Mesothelial cell of epicardium (in vitro differentiated cells): ENCODE measurements around the gene PIKFYVE. TPM values are rescaled to one million over a fixed set of nuclear protein-coding genes. Genes with fewer than 3 reads are reported as not detected.

ENCODE experiments used
- DNase-seq, 2 experiments: peaks; one replicate each; pipeline ENCODE4 v3.0.0; 2021; ENCODE audit warnings: low spot score in 2 of 2; ENCODE audit not compliant: unreplicated experiment in 2 of 2
- H3K27ac Mint-ChIP-seq: 2 replicates; pipeline ENCODE4 v1.8.0; 2021; ENCODE audit warnings: mixed read lengths
- H3K27me3 Mint-ChIP-seq: 2 replicates; pipeline ENCODE4 v1.8.0; 2021; ENCODE audit warnings: low read depth, mixed read lengths
- H3K36me3 Mint-ChIP-seq: 2 replicates; pipeline ENCODE4 v1.8.0; 2021; ENCODE audit warnings: mixed read lengths
- H3K4me1 Mint-ChIP-seq: 2 replicates; pipeline ENCODE4 v1.8.0; 2021; ENCODE audit warnings: mixed read lengths
- H3K4me3 Mint-ChIP-seq: 2 replicates; pipeline ENCODE4 v1.8.0; 2021; ENCODE audit warnings: mild to moderate bottlenecking, moderate library complexity, mixed read lengths
- H3K9me3 Mint-ChIP-seq: 2 replicates; pipeline ENCODE4 v1.8.0; 2021; ENCODE audit warnings: mixed read lengths
- total RNA-seq: library from RNA; stranded (reverse); gene quantifications from 3 replicates; pipeline ENCODE4 v1.2.1, GENCODE V29; 2021
- TF ChIP-seq, protein P1 (sequence below): fragments of 200-600 bp; sonication (generic); IDR thresholded peaks from one replicate; pipeline ENCODE4 v1.5.0; 2021; ENCODE audit warnings: antibody characterized with exemption; ENCODE audit not compliant: unreplicated experiment

Gene PIKFYVE
- total RNA-seq, 1 donor from 2014 or later, result 46.7 TPM

DNA sequence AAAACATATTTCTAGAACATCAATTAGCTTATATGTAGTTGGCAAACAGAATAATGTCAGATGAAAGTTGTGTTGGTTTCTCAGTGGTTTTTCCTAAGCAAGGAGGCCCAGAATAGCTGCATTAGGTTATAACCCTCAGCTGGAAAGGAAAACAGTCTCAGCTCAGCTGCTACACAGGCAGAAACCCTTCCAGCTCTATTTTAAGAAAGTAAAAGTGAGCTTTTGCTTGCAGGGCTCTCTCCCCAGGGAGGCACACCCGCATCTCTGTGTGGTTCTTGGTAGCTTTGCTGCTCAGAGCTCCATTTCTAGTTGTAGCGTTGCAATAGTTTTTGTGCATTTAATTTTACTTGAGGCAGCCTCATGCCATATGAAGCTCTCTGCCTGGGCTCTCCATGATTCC, 54.6 kb downstream of the PIKFYVE start:
- H3K27me3 Mint-ChIP-seq, result no peaks in the 10 kb centered on the region
- H3K36me3 Mint-ChIP-seq, result peaks cover 40% of the 10 kb centered on the region
- TF ChIP-seq, protein P1, sequence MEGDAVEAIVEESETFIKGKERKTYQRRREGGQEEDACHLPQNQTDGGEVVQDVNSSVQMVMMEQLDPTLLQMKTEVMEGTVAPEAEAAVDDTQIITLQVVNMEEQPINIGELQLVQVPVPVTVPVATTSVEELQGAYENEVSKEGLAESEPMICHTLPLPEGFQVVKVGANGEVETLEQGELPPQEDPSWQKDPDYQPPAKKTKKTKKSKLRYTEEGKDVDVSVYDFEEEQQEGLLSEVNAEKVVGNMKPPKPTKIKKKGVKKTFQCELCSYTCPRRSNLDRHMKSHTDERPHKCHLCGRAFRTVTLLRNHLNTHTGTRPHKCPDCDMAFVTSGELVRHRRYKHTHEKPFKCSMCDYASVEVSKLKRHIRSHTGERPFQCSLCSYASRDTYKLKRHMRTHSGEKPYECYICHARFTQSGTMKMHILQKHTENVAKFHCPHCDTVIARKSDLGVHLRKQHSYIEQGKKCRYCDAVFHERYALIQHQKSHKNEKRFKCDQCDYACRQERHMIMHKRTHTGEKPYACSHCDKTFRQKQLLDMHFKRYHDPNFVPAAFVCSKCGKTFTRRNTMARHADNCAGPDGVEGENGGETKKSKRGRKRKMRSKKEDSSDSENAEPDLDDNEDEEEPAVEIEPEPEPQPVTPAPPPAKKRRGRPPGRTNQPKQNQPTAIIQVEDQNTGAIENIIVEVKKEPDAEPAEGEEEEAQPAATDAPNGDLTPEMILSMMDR, result no peak
- peaks cover 3% of the 10 kb centered on the region for H3K4me1 Mint-ChIP-seq
- no peak overlapping the region for H3K4me3 Mint-ChIP-seq
- DNase-seq, result no peak
- H3K27ac Mint-ChIP-seq, result no peak overlapping the region
- no peaks in the 10 kb centered on the region for H3K9me3 Mint-ChIP-seq

DNA sequence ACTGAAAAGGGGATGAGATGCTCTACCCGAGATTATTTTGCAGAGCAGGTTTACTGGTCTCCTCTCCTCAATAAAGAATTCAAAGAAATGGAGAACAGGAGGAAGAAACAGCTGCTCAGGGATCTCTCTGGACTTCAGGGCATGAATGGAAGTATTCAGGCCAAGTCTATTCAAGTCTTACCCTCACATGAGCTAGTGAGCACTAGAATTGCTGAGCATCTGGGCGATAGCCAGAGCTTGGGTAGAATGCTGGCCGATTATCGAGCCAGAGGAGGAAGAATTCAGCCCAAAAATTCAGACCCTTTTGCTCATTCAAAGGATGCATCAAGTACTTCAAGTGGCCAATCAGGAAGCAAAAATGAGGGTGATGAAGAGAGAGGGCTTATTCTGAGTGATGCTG, 60.0 kb downstream of the PIKFYVE start:
- H3K4me1 Mint-ChIP-seq, result no peaks in the 10 kb centered on the region

GRCh38 chr2:208329485-208329884, 63.4 kb downstream of the PIKFYVE start:
- no peaks in the 10 kb centered on the region for H3K4me1 Mint-ChIP-seq
- H3K27me3 Mint-ChIP-seq, result no peaks in the 10 kb centered on the region
- DNase-seq, result no peak
- no peak overlapping the region for H3K27ac Mint-ChIP-seq
- TF ChIP-seq, protein P1, result no peak
- no peaks in the 10 kb centered on the region for H3K9me3 Mint-ChIP-seq
- no peak overlapping the region for H3K4me3 Mint-ChIP-seq
- H3K36me3 Mint-ChIP-seq, result peaks cover 35% of the 10 kb centered on the region

More for the DNA sequence above, 60.0 kb downstream of the PIKFYVE start:
- Mint-ChIP-seq H3K9me3 (no peaks in the 10 kb centered on the region), H3K36me3 (peaks cover 49% of the 10 kb centered on the region), H3K27me3 (no peaks in the 10 kb centered on the region), H3K4me3 (no peak overlapping the region), H3K27ac (no peak overlapping the region)
- DNase-seq, result no peak
- TF ChIP-seq, protein P1, result no peak

DNA sequence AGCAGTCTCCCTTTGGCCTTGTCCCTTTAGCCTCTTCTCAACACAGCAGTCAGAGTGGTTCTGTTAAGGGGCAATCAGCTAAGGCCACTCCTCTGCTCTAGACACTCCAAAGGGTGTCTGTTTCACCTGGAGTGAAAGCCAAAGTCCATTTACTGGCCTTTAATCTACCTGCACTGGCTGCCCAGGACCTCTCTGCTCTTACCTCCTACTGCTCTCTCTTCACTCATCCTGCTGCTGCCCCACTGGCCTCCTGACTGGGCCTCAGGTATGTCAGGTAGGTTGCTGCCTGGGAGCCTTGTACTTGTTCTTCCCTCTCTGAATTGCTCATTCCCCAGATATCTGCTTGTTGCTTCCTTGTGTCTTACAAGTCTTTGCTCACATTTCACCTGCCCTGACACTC, 68.2 kb downstream of the PIKFYVE start:
- H3K27ac Mint-ChIP-seq, result no peak overlapping the region
- DNase-seq, result no peak

GRCh38 chr2:208346756-208347155, 80.7 kb downstream of the PIKFYVE start:
- Mint-ChIP-seq H3K9me3 (no peaks in the 10 kb centered on the region), H3K4me1 (no peaks in the 10 kb centered on the region), H3K4me3 (no peak overlapping the region), H3K36me3 (peaks cover 44% of the 10 kb centered on the region), H3K27me3 (no peaks in the 10 kb centered on the region), H3K27ac (no peak overlapping the region)
- DNase-seq, result no peak
- TF ChIP-seq, protein P1, result no peak

More for the DNA sequence above, 68.2 kb downstream of the PIKFYVE start:
- Mint-ChIP-seq H3K4me1 (no peaks in the 10 kb centered on the region), H3K27me3 (no peaks in the 10 kb centered on the region), H3K36me3 (peaks cover 24% of the 10 kb centered on the region), H3K4me3 (no peak overlapping the region), H3K9me3 (no peaks in the 10 kb centered on the region)
- TF ChIP-seq, protein P1, result no peak

DNA sequence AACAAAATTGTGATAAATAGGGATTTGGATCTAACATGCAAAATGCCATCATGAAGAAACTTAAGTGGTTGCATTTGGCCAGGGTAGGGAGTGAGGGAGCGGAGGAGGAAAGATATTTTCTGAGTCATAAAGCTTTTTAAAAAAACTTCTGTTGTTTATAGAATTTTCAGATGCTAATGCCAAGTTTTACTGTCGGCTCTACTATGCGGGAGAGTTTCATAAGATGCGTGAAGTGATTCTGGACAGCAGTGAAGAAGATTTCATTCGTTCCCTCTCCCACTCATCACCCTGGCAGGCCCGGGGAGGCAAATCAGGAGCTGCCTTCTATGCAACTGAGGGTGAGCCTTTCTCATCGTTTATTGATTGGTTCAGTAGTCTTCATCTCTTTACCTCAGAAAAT, 84.6 kb downstream of the PIKFYVE start:
- Mint-ChIP-seq H3K36me3 (peaks cover 55% of the 10 kb centered on the region), H3K9me3 (no peaks in the 10 kb centered on the region), H3K27me3 (no peaks in the 10 kb centered on the region), H3K27ac (no peak overlapping the region), H3K4me1 (no peaks in the 10 kb centered on the region), H3K4me3 (no peak overlapping the region)
- DNase-seq, result no peak
- TF ChIP-seq, protein P1, result no peak
